Liver (tissue), 2 donors: ENCODE measurements around the gene EVI5.
A peak's percentile ranks its signal among the peaks of the same experiment; 100 is the strongest.

Experiments used
- FOXA1 ChIP-seq: IDR thresholded peaks from 2 replicates; pipeline ENCODE4 v1.6.1; 2016; ENCODE audit warnings: antibody characterized with exemption
- YY1 ChIP-seq: IDR thresholded peaks from 2 replicates; pipeline ENCODE4 v1.6.1; 2016; ENCODE audit warnings: antibody characterized with exemption, mild to moderate bottlenecking
- TF ChIP-seq, protein P1 (sequence below): fragments of 150-350 bp; IDR thresholded peaks from 2 replicates; pipeline ENCODE4 v1.5.1; 2017; ENCODE audit warnings: improper control_type of control experiment, low read depth, low read length; ENCODE audit not compliant: missing input control
- TF ChIP-seq, protein P2 (sequence below): IDR thresholded peaks from 2 replicates; pipeline ENCODE4 v1.6.1; 2016; ENCODE audit warnings: antibody characterized with exemption, mild to moderate bottlenecking
- donor health status: healthy.

DNA sequence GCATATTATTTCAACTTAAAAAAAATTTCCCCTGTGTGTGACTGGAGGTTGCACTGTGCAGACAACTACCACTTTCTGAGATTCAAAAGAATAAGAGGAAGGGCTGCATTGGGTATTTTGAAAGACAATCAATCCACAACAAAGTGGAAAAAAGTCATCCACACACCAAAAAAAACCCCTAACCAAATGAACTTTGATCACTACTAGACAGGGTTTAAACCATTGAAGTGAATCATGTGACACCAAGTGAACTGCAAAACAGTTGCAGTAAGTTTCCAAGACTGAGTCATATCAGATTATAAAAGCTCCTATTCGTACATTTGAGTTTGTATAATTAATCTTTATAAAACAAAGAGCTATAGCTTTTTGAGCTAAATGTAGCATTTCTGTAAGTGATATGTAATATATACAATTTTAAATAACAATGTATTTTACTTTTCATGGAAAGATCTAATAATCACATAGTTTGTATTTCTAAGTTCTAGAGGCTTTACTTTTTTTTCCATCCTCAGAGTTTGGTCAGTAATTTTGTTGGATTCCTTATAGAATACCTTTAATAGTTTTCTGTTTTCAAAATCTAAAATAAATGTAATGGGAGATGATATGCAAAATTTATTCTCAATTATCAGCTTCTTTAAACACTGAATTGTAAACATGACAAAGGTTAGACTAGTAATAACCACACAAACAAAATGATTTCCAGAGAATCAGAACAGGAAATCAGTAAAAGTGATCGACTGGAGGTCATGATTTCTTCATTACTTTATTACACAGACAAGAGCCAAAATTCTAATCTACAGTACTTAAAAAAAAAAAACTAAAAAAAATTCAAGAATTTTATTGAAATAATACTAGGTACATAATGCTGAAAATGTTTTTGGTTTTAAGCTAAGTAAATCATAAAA, 247.7 kb downstream of the EVI5 start:
- TF ChIP-seq YY1, result no peak
- TF ChIP-seq FOXA1, result no peak
- TF ChIP-seq, protein P1, sequence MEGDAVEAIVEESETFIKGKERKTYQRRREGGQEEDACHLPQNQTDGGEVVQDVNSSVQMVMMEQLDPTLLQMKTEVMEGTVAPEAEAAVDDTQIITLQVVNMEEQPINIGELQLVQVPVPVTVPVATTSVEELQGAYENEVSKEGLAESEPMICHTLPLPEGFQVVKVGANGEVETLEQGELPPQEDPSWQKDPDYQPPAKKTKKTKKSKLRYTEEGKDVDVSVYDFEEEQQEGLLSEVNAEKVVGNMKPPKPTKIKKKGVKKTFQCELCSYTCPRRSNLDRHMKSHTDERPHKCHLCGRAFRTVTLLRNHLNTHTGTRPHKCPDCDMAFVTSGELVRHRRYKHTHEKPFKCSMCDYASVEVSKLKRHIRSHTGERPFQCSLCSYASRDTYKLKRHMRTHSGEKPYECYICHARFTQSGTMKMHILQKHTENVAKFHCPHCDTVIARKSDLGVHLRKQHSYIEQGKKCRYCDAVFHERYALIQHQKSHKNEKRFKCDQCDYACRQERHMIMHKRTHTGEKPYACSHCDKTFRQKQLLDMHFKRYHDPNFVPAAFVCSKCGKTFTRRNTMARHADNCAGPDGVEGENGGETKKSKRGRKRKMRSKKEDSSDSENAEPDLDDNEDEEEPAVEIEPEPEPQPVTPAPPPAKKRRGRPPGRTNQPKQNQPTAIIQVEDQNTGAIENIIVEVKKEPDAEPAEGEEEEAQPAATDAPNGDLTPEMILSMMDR, result no peak
- TF ChIP-seq, protein P2, sequence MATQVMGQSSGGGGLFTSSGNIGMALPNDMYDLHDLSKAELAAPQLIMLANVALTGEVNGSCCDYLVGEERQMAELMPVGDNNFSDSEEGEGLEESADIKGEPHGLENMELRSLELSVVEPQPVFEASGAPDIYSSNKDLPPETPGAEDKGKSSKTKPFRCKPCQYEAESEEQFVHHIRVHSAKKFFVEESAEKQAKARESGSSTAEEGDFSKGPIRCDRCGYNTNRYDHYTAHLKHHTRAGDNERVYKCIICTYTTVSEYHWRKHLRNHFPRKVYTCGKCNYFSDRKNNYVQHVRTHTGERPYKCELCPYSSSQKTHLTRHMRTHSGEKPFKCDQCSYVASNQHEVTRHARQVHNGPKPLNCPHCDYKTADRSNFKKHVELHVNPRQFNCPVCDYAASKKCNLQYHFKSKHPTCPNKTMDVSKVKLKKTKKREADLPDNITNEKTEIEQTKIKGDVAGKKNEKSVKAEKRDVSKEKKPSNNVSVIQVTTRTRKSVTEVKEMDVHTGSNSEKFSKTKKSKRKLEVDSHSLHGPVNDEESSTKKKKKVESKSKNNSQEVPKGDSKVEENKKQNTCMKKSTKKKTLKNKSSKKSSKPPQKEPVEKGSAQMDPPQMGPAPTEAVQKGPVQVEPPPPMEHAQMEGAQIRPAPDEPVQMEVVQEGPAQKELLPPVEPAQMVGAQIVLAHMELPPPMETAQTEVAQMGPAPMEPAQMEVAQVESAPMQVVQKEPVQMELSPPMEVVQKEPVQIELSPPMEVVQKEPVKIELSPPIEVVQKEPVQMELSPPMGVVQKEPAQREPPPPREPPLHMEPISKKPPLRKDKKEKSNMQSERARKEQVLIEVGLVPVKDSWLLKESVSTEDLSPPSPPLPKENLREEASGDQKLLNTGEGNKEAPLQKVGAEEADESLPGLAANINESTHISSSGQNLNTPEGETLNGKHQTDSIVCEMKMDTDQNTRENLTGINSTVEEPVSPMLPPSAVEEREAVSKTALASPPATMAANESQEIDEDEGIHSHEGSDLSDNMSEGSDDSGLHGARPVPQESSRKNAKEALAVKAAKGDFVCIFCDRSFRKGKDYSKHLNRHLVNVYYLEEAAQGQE, result peak; percentile 9
